T-helper 17 cell (primary cell): Measurements from ENCODE around the gene SHCBP1L. TPM values are rescaled to one million over a fixed set of nuclear protein-coding genes. Genes with fewer than 3 reads are reported as not detected.
A peak's percentile ranks its signal among the peaks of the same experiment; 100 is the strongest.

ENCODE experiments used
- ATAC-seq: fragments of 150-1000 bp; cut with Tn5 transposase; 2 replicates; pipeline ENCODE4 v1.10.0; 2021; ENCODE audit warnings: mild to moderate bottlenecking, moderate library complexity
- DNase-seq, 3 donors: peaks; one replicate each; pipeline versions ENCODE4 v3.0.0 to v3.0.0-alpha.2; 2020 to 2021
- H3K9me3 ChIP-seq: one replicate; pipeline ENCODE4 v1.7.0; 2013; ENCODE audit warnings: low read length, mild to moderate bottlenecking; ENCODE audit not compliant: control insufficient read depth, poor library complexity, severe bottlenecking
- H3K27ac Mint-ChIP-seq: one replicate; pipeline ENCODE4 v1.8.0; 2022; ENCODE audit warnings: mild to moderate bottlenecking, moderate library complexity, mixed read lengths
- H3K27me3 Mint-ChIP-seq: one replicate; pipeline ENCODE4 v1.8.0; 2022; ENCODE audit warnings: mixed read lengths
- H3K36me3 Mint-ChIP-seq: one replicate; pipeline ENCODE4 v1.8.0; 2022; ENCODE audit warnings: low read depth, mixed read lengths
- H3K4me1 Mint-ChIP-seq: one replicate; pipeline ENCODE4 v1.8.0; 2022; ENCODE audit warnings: mild to moderate bottlenecking, mixed read lengths
- H3K4me3 Mint-ChIP-seq: one replicate; pipeline ENCODE4 v1.8.0; 2022; ENCODE audit warnings: mild to moderate bottlenecking, moderate library complexity, mixed read lengths
- total RNA-seq, 4 donors: library from RNA in 2 of 4; stranded (reverse) in 2 of 4; gene quantifications; one replicate each; pipeline ENCODE4 v1.2.3 and lab custom pipeline; 2022 to 2026

Gene SHCBP1L
- total RNA-seq: not detected
- 0 reads per million in 2 donors for total RNA-seq (lab: John Stamatoyannopoulos, UW)

- Mint-ChIP-seq H3K27ac (no peak within 1 kb of the TSS), H3K36me3 (no peaks in the 10 kb centered on the region), H3K4me1 (no peaks in the 10 kb centered on the region), H3K4me3 (peak within 1 kb of the TSS; percentile 50), H3K27me3 (peaks cover 28% of the 10 kb centered on the region)
- DNase-seq: no peak
- no peaks in the 10 kb centered on the region for H3K9me3 ChIP-seq
- ATAC-seq: no peak
Observed at GRCh38 chr1:182952677-182953444, at the start of gene SHCBP1L. SHCBP1L (minus strand) TSS chr1:182953166; CDS start chr1:182953133, 33 bp downstream.

DNA sequence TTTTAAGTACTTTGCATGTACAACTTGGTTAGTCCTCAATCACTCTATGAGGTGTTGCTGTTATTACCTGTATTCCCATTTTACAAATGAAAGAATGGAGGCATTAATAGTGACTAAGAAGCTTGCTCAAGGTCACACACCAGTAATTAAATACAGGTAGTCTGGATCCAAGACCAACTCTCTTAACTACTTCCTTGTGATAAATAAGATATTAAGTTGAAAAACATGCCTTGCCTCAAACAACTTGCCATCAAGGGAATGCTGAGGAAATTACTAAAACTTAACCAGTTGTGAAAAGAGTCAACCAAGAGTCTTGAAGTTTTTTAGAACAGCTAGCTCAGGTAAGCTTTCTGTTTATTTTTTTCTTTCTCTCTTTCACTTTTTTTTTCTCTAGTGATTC is 49.3 kb upstream of the SHCBP1L start:
- Mint-ChIP-seq H3K36me3 (peaks cover 2% of the 10 kb centered on the region), H3K27me3 (peaks cover 33% of the 10 kb centered on the region), H3K4me3 (no peak overlapping the region), H3K4me1 (no peaks in the 10 kb centered on the region), H3K27ac (no peak overlapping the region)
- ATAC-seq (no peak), DNase-seq (no peak)
- no peaks in the 10 kb centered on the region for H3K9me3 ChIP-seq

- Mint-ChIP-seq H3K36me3 (peaks cover 2% of the 10 kb centered on the region), H3K27me3 (peaks cover 29% of the 10 kb centered on the region), H3K4me1 (no peaks in the 10 kb centered on the region), H3K27ac (no peak overlapping the region), H3K4me3 (no peak overlapping the region)
- DNase-seq (no peak), ATAC-seq (no peak)
- no peaks in the 10 kb centered on the region for H3K9me3 ChIP-seq
Observed at GRCh38 chr1:183000167-183000962, 47.4 kb upstream of the SHCBP1L start.

DNA sequence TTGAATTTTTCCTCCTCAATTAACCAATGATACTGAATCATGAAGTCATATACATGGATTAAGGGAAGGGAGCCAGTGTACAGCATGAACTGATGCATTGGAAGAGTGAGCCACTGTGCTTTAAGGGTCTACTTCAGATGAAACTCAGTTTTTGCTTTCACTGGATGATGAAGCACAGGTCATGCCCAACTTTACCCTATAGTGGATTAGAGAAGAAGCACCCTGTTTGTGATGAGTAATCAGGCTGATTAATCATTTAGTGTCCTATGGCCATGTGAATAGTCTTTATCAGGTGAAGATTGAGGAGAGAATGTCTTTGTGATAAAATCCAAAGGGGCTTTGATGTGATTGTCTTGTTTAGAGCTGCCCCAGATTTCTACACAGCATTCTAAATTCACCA is 45.5 kb upstream of the SHCBP1L start:
- H3K4me3 Mint-ChIP-seq: no peak overlapping the region
- no peak for DNase-seq
- no peaks in the 10 kb centered on the region for H3K9me3 ChIP-seq
- H3K4me1 Mint-ChIP-seq: no peaks in the 10 kb centered on the region
- no peak overlapping the region for H3K27ac Mint-ChIP-seq
- peaks cover 2% of the 10 kb centered on the region for H3K36me3 Mint-ChIP-seq
- H3K27me3 Mint-ChIP-seq: peaks cover 28% of the 10 kb centered on the region
- no peak for ATAC-seq

GRCh38 chr1:182996816-182997215 is 43.9 kb upstream of the SHCBP1L start:
- Mint-ChIP-seq H3K36me3 (peaks cover 2% of the 10 kb centered on the region), H3K27ac (no peak overlapping the region), H3K4me3 (no peak overlapping the region), H3K4me1 (no peaks in the 10 kb centered on the region), H3K27me3 (peaks cover 30% of the 10 kb centered on the region)
- ATAC-seq: no peak
- DNase-seq: no peak
- no peaks in the 10 kb centered on the region for H3K9me3 ChIP-seq

GRCh38 chr1:182995894-182996293 is 42.9 kb upstream of the SHCBP1L start:
- no peaks in the 10 kb centered on the region for H3K9me3 ChIP-seq
- H3K27ac Mint-ChIP-seq: no peak overlapping the region
- DNase-seq (no peak), ATAC-seq (no peak)
- peaks cover 2% of the 10 kb centered on the region for H3K36me3 Mint-ChIP-seq
- H3K4me1 Mint-ChIP-seq: no peaks in the 10 kb centered on the region
- no peak overlapping the region for H3K4me3 Mint-ChIP-seq
- H3K27me3 Mint-ChIP-seq: peaks cover 29% of the 10 kb centered on the region

GRCh38 chr1:182993746-182994145 is 40.8 kb upstream of the SHCBP1L start:
- ATAC-seq: no peak
- H3K36me3 Mint-ChIP-seq: no peaks in the 10 kb centered on the region
- no peak overlapping the region for H3K4me3 Mint-ChIP-seq
- no peak overlapping the region for H3K27ac Mint-ChIP-seq
- no peaks in the 10 kb centered on the region for H3K9me3 ChIP-seq
- DNase-seq: no peak
- H3K27me3 Mint-ChIP-seq: peaks cover 32% of the 10 kb centered on the region
- no peaks in the 10 kb centered on the region for H3K4me1 Mint-ChIP-seq

- no peak overlapping the region for H3K27ac Mint-ChIP-seq
- ATAC-seq (no peak), DNase-seq (no peak)
- no peaks in the 10 kb centered on the region for H3K36me3 Mint-ChIP-seq
- no peak overlapping the region for H3K4me3 Mint-ChIP-seq
- peaks cover 33% of the 10 kb centered on the region for H3K27me3 Mint-ChIP-seq
- H3K9me3 ChIP-seq: no peaks in the 10 kb centered on the region
- no peaks in the 10 kb centered on the region for H3K4me1 Mint-ChIP-seq
Observed at GRCh38 chr1:182990413-182991144, 37.6 kb upstream of the SHCBP1L start.

- Mint-ChIP-seq H3K27ac (no peak overlapping the region), H3K36me3 (peaks cover 2% of the 10 kb centered on the region), H3K4me3 (no peak overlapping the region), H3K4me1 (no peaks in the 10 kb centered on the region), H3K27me3 (peaks cover 31% of the 10 kb centered on the region)
- no peak for ATAC-seq
- DNase-seq: no peak
- H3K9me3 ChIP-seq: no peaks in the 10 kb centered on the region
Observed at GRCh38 chr1:182985876-182986275, 32.9 kb upstream of the SHCBP1L start.

GRCh38 chr1:182984621-182985020 is 31.7 kb upstream of the SHCBP1L start:
- H3K9me3 ChIP-seq: no peaks in the 10 kb centered on the region
- Mint-ChIP-seq H3K4me3 (no peak overlapping the region), H3K27ac (no peak overlapping the region), H3K27me3 (peaks cover 21% of the 10 kb centered on the region), H3K4me1 (no peaks in the 10 kb centered on the region), H3K36me3 (peaks cover 2% of the 10 kb centered on the region)
- no peak for DNase-seq
- no peak for ATAC-seq

- DNase-seq: no peak
- Mint-ChIP-seq H3K27ac (no peak overlapping the region), H3K27me3 (peaks cover 21% of the 10 kb centered on the region), H3K36me3 (peaks cover 2% of the 10 kb centered on the region), H3K4me3 (no peak overlapping the region), H3K4me1 (no peaks in the 10 kb centered on the region)
- no peaks in the 10 kb centered on the region for H3K9me3 ChIP-seq
- no peak for ATAC-seq
Observed at GRCh38 chr1:182984138-182984537, 31.2 kb upstream of the SHCBP1L start.

DNA sequence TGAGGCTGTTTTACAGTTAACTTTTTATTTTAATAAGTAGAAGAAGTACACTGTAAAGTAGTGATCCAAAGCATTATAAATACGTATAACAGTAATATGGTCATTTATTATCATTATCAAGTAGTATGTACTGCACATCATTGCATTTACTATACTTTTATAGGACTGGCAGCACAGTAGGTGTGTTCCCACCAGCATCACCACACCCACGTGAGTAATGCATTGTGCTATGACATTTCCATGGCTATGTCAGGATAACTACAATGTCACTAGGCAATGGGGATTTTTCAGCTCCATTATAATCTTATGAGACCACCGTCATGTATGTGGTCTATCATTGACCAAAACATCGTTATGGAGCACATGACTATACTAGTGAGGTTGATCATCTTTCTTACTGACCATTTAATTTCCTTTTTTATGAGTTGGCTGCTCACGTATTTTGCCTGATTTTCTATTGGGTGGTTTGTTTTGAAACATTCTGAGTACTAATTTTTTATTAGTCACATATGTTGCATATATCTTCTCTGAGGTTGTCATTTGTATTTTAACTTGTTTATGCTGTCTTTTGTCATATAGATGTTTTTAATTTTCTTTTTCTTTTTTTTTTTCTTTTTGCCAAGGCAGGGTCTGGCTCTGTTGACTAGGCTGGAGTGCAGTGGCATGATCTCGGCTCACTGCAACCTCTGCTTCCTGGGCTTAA is 25.3 kb upstream of the SHCBP1L start:
- H3K4me1 Mint-ChIP-seq: no peaks in the 10 kb centered on the region

GRCh38 chr1:182977480-182977879 is 24.5 kb upstream of the SHCBP1L start:
- Mint-ChIP-seq H3K27me3 (peaks cover 17% of the 10 kb centered on the region), H3K27ac (no peak overlapping the region), H3K4me3 (no peak overlapping the region), H3K4me1 (no peaks in the 10 kb centered on the region), H3K36me3 (no peaks in the 10 kb centered on the region)
- ATAC-seq (no peak), DNase-seq (no peak)
- no peaks in the 10 kb centered on the region for H3K9me3 ChIP-seq

More for the DNA sequence above, 25.3 kb upstream of the SHCBP1L start:
- peaks cover 14% of the 10 kb centered on the region for H3K27me3 Mint-ChIP-seq
- no peaks in the 10 kb centered on the region for H3K9me3 ChIP-seq
- no peak overlapping the region for H3K4me3 Mint-ChIP-seq
- no peaks in the 10 kb centered on the region for H3K36me3 Mint-ChIP-seq
- no peak overlapping the region for H3K27ac Mint-ChIP-seq
- no peak for ATAC-seq
- no peak for DNase-seq
